GM21528 (cell line): ENCODE results near the gene FGFRL1.
"Not testable (repeated sequence)": the region's sequence is repeated elsewhere in the genome, so short reads cannot be mapped to it uniquely, and the experiment has no call there.

ENCODE experiments used
- ATAC-seq: cut with Tn5 transposase; IDR thresholded peaks from one replicate; pipeline ENCODE4 v1.9.1; 2021; ENCODE audit warnings: mild to moderate bottlenecking, moderate library complexity; ENCODE audit not compliant: unreplicated experiment, low FRiP score

The FGFRL1 gene

DNA sequence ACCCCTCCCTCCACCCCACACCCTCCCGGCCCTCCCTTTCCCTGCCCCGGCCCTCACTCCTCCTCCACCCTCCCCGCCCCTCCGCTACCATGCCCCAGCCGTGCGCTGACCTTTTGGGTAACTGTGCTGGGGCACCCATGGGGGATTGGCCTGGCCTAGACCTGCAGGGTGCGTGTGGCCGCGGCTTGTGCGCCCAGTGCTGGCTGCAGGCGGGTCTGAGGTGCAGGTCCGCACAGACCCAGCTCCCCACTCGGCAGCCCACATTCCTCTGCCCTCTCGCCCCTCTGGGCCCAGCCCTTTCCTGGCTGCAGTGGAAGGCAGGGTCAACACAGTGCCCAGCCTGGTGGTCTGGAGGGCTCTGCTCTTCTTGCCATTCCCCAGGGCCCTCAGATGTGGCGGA, 24.7 kb downstream of the FGFRL1 start:
- ATAC-seq: no peak

DNA sequence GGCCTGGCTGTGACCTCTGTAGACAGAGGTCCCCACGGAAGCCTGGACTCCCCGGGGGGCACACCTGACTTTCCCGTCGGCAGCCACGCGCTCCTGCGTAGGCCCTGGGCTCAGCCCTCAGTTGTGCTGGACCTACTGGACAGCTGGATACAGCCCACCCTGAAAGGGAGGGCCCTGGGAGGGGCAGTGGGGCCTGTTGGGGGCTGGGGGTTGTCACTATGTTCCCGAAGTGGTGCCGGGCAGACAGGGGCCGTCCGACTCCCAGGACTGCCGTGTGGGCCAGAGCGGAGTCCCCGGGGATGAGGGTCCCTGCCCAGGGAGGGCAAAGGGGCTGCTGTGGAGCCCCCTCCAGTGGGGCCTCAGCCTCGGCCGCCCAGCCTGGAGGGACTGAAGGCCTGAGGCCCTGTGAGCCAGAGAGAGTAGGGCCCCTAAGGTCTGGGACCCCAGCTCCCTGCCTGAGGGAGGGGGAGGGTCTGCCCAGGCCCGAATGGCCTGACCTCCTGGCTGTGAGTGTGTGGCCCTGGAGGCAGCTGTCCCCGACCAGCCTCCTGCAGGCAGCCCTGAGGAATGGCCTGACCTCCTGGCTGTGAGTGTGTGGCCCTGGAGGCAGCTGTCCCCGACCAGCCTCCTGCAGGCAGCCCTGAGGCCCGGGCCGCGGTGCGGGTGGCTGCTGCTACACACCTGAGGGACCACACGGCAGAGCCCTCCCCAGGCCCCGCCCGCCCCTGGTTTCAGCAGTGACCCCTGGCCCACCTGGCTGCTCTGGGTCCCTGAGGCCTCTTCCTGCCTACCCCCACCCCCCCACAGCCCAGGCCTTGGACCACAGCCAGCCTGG, 25.8 kb downstream of the FGFRL1 start:
- ATAC-seq: no peak

DNA sequence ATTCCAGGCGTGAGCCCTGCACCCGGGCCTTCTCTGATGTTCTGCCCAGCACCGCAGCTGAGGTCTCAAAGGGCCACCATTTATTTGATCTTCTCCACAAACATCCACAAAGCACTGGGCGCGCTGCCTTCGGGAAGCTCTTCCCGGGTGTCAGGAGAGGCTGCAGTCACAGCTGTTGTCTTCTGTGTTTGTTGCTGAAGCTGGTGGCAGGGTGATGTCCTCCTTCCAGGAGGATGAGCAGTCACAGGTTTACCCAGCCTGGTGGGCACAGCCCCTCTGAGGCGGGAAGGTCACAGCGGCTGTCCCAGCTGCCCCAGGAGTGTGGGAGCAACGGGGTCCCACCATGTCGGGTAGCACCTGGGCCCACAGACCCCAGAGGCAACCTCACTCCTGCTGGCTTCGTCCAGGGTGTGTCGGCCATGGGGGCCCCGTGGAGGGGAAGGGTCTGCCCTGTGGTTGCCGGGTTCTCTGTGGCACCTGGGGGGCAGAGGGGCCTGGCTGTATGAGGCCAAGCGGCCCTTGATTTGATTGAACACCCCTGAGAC, 27.6 kb downstream of the FGFRL1 start:
- no peak for ATAC-seq

DNA sequence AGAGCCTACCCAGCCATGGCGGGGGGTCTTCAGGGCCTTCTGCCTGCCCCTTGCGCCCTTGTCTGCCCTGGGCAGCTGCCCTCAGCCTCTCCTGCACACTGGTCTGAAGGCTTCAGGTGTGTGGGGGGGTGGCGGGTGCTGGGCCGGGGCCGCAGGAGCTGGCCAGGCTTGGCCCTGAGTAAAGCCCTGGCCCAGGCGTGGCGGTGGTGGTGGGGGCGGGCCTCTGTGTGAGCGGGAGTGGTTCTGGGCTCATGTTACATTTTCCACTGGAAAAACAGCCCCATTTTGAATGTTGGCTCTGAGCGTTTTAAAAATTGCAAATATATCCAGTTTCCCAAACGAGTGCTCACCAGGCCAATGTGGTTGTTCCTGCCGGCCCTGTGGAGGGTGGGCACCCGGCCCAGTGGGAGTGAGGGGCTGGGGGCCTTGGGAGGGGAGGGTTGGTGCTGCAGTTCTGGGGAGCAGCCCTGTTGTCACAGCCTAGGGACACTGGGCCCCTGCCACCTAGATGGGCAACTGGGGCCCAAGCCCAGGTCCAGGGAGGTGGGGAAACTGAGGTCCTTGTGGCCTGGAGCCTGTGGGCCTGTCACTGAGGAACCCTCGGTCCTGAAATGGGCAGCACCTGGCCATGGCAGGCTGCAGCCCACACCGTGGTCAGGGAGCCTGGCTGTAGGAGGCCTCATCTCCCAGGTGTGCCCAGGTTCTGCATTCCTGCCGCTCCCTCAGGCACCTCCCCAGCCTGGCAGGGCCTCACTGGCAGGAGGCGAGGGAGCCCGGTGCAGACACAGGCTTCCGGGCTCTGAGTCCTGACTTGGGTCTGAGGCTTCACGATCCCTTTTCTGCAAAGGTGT, 28.3 kb downstream of the FGFRL1 start:
- no peak for ATAC-seq

DNA sequence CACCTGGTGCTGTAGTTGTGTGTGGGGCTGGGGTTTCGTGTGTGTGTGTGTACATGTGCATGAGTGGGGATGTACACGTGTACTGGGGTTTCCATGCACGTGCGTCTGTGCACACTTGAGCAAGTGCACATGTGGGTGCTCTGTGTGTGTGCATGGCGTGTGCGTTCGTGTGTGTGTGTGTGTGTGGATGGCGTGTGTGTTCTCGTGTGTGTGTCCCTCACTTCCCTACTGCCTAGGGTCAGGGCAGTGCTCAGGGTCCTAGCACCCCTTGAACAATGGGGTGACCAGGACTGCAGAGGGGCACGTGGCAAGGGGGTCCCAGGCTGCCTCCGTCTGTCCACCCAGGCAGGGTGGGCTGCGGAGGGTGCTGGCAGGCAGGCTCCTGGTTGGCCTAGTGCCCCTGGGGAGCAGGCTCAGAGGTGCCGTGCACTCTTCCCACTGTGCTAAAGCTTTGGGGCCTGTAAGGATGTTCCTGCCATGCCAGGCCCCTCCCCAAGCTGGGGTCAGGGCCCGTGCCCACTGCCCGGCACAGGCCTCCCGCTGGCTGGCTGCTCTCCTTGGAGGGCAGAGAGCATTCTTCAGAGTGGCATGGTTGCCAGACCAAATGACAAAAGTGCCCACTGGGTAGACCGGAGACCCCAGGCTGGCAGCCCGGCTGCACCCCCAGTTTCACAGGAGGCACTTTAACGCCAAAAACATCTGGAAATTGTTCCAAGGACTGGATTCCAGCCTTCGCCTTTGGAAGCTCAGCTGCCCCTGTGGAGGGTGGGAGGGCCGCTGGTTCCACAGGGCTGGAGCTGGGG, 29.1 kb downstream of the FGFRL1 start:
- no peak for ATAC-seq

DNA sequence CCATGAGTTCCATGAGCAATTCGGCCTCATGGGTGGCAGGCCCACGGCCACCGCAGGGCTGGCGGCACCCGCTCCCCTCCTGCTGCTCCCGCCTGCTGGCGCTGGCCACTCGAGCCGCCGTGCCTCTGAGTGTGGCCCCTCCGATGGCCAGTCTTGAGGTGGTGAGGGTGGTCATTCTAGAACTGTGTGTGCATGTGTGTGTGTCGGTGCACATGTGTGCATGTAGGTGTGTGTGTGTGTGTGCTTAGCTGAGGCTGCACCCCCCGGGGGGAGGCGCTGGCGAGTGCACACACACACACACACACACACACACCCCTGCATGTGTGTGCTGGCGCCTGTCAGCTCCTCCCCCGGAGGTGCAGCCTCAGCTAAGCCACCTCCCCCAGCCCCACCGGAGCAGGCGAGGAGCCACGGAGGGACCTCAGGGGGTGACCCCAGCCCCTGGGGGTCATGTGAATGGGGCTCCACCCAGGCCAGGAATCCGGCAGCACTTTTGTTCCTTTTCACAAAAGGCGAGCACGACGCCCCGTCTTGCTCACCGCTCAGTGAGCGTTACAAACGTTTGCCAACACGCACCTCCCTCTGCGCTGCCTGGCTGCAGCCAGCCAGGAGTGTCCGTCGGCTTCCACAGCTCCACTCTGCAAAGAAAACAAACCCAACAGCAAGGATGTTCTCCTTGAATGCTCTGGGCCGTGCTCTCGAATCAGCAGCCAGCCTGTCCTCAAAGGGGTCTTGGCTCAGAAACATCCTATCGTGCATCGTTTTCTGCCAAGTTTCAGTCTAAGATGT, 29.9 kb downstream of the FGFRL1 start:
- no peak for ATAC-seq

DNA sequence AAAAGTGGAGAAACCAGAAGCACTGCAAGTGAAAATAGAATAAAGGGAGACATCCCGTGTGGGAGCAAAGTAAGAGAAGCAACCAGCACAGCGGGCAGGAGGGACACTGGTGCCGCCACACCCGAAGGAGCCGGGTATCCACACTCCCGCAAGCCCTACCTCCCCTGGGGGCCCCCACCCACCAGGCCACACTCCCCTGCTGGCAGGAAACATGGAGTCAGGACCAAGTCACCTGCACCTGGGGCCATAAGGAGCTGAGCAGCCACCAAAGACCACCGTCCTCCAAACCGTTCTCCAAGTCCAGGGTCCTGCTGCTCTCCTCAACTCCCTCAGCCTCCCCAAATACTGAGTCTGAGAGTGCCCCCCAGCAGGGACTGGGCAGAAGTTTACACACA, 30.5 kb downstream of the FGFRL1 start:
- ATAC-seq: no peak

DNA sequence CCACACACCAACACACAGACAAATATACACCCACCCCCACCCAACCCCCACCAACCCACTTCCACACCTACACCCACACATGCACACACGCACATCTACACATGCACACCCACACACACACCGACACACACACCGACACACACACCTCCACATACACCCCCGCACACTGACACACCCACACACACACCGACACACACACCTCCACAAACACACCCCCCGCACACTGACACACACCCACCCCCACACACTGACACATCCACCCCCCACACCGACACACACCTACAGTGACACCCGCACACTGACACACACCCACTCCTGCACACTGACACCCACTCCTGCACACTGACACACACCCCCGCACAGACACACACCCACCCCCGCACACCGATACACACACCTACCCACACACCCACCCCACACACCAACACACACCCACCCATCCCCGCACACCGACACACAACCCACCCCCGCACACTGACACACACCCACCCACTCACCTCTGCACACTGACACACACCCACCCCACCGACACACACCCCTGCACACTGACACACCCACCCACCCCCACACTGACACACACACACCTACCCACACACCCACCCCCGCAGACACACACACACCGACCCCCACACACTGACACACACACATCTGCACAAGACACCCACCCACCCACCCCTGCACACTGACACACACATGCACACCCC, 31.1 kb downstream of the FGFRL1 start:
- no peak for ATAC-seq

DNA sequence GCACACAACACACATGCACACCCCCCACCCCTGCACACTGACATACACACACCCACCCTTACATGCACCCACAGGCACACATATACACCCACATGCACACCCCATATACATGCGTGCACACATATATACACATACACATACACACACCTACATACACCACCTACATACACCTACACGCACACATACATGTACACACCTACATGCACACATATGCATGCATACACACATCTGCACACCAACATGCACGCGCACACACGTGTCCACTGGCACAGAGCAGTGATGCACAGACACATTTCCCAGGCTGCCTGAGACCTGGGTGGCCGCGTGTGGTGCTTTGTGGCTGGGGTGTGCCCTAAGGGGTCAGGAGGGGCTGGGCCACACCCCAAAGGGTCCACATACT, 31.7 kb downstream of the FGFRL1 start:
- ATAC-seq: no peak

DNA sequence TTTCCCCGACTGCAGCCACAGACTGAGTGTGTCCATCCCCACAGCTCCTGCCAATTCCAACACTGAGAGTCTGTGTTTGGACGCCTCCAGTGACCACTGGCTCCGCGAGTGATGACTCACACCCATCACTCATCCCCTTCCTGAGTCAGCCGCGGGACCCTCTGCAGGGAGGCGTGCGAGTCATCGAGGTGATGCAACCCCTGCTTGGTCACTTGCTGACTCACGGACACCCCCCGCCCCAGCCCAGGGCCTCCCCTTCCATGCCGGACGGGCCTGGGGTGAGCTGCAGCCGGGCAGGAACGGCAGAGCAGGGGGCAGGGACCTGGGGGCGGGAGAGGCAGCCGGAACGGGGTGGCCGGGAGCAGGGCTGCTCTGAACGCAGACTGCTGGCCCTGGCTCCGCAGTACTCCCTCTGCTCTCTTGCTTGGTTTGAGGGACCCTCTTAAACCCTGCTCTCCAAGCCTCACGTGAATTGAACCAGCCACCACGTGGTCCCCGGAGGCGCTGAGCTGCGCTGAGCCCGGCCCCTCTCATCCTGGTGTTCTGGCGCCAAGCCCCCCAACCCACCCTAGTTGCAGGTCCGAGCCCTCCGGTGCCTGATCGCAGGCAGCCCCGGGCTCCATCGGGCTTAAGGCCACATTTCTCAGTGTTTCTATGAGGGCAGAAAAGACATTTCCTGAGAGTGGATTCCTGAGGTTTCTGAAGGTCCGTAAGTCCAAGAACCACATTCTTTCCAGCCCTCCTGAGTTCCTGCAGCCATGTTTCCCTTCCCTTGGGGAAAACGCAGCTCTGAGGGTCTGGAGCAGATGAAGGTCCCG, 32.4 kb downstream of the FGFRL1 start:
- no peak for ATAC-seq

DNA sequence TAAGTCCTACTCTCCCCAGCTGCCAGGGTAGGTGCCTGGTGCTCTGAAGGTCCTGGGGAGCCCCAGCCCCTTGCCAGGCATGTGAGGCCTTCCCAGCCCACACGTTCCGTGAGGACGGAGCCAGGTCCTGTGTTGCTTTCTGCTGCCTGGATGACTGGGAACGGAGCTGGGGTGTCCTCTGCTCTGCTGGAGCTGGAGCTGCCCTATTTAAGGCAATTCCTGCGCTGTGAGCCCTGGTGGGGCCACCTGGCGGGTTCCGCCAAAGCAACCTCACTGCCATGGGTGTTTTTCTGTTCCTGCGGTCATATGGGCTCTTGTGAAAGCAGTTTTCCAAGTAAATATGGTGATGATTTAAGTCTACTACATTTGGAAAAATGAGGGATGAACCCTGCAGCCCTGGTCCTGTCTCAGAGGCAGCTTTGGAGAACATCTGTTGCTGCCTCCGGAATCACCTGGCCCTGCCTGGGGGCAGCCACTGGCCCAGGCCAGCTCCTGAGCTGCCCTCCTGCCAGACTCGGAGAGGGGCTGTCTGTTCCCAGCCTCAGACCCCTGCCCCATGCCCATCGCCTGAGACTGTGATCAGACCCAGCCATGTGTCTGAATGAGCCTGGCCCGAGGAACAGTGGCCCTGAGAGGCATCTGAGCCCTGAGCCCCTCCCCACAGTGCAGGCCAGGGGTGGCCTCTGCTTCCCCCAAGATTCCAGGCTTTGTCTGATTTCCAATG, 33.2 kb downstream of the FGFRL1 start:
- no peak for ATAC-seq

DNA sequence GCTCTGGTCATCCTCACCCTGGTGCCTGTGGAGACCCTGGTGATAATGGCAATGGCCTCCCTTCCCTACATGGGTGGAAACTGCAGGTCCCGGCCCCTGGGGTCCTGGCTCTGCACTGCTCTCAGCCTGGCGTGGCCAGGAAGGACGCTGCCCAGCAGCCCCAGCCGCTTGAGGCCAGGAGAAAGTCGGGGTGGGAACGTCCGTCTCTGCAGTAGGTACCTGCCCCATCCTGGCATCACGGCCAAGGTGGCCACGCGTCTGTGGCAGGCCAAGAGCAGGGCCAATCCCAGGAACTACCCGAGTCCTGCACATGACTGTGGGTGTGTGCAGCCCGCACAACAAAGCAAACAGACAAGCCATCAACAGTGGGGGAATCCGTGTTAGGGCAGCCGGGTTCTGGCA, 33.8 kb downstream of the FGFRL1 start:
- no peak for ATAC-seq

DNA sequence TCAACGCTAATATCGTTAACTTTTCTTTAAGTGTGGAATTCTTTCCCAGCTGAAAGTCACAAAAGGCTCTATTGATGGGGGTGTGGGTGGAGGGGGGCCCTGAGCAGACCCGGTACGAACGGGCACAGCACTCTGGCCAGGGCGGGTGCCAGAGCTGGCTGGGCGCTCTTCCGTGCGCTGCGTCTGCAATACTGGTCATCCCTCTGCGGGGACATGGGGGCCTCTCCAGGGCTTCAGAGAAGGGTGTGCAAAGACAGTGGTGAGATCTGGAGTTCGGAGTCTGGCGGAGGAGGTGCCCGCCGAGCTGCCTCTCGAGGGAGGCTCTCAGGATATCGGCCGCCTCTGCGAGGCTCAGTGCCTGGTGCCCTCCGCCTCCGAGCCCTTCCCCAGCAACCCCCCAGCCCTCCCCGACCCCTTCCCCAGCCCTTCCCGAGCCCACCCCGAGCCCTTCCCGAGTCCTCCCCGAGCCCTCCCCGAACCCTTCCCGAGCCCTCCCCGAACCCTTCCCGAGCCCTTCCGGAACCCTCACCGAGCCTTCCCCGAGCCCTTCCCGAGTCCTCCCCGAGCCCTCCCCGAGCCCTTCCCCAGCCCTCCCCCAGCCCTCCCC, 34.3 kb downstream of the FGFRL1 start:
- no peak for ATAC-seq

DNA sequence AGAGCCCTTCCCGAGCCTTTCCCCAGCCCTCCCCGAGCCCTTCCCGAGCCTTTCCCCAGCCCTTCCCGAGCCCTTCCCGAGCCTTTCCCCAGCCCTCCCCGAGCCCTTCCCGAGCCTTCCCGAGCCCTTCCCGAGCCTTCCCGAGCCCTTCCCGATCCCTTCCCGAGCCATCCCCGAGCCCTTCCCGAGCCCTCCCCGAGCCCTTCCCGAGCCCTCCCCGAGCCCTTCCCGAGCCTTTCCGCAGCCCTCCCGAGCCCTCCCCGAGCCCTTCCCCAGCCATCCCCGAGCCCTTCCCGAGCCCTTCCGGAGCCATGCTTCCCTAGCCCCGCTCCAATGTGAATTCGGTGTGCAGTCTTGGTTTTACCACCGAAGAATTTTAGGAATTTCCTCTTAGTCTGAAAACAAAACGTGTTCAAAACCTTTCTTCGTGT, 35.2 kb downstream of the FGFRL1 start:
- not testable (repeated sequence) for ATAC-seq

DNA sequence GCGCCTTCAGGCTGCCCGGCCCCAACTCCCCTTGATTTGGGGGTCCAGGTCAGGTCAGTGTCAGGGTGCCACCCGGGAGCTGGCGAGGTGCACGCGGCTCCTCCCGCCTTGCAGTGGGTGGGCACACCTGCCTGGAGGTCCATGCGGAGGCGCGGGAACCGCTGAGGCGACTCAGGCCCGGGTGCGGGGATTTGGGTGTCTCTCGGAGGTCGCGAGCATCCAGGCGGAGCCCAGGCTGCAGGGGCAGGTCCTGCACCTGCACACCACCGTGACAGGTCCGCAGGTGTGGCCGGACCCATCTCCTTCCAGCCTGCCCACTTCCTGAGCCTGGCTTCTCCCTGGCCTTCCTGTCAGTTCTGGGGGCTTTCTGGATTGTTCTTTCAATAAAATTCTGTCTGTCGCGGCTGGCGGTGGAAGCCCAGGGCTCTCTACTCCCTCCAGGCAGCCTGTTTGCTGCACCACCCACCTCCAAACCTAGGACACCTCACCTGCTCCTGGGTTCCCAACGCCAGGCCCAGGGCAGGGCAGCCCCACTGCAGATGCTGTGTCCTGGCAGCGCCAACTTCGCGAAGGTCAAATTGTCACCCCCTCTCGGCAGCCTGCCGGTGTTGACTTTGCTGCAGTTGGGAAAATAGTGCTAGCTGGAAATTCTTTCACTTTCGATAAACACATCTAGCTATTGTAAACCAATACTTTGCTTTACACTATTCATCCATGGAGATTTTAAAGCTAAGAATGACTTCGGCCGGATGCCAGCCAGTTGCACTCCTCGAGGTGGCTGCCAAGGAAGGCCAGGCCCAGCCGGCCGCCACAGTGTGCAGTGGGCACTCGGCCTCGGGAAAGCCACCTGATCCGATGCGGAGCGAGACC, 35.9 kb downstream of the FGFRL1 start:
- no peak for ATAC-seq

DNA sequence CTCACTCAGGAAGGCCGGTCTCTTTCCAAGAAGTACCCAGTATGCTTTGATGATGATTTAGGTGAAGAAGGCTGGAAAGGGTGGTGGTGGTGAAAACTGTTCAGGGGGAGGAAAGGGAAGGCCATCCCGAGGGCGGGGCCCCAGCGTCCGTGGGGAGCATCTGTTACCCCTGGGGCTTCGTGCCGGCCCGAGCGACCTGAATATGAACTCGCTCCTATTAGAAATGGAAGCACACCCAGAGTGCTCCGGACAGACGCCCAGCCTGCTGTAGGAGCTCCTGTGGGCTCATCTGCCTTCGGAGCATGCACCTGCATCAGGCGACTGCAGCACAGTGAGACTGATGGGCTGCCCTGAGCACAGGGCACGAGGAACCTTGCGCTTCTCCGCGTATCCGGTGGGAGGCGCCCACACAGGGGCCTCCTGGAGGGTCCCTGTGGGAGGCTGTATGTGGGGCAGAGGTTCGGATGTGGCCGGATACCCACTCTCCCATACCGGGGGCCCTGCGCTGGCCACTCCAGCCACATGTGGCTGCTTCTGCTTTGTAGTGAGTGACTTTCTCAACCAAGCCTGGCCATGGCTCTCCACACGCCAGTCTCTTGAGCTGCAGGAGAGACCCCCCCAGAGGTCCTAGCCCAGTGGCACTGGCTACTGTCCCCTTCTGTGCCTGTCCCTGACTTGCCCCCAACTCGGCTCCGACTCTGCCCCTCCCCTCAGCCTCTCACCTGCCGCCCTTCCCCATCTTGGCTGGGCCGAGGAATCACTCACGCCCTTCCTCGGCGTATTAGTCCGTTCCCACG, 36.7 kb downstream of the FGFRL1 start:
- no peak for ATAC-seq
